HepG2 (cell line): ENCODE measurements around the gene SLC17A9. TPM values are rescaled to one million over a fixed set of nuclear protein-coding genes. Genes with fewer than 3 reads are reported as not detected.

Experiments
- CEBPG ChIP-seq: IDR thresholded peaks from 2 replicates; pipeline ENCODE4 v1.6.1; 2016
- CENPX ChIP-seq: sonication (generic); formaldehyde crosslinking; IDR thresholded peaks from 2 replicates; pipeline ENCODE4 v1.9.0; 2021; ENCODE audit warnings: mild to moderate bottlenecking, missing genetic modification reagents, moderate library complexity
- ETV6 ChIP-seq: sonication (generic); formaldehyde crosslinking; conservative IDR thresholded peaks from 2 replicates; pipeline ENCODE4 v1.4.0; 2020; ENCODE audit warnings: missing genetic modification reagents
- JUNB ChIP-seq: sonication (generic); formaldehyde crosslinking; IDR thresholded peaks from 2 replicates; pipeline ENCODE4 v1.8.0; 2022; ENCODE audit warnings: missing genetic modification reagents, mild to moderate bottlenecking, borderline replicate concordance
- KMT2B ChIP-seq: IDR thresholded peaks from 2 replicates; pipeline ENCODE4 v1.6.1; 2016; ENCODE audit warnings: missing genetic modification reagents, missing compliant biosample characterization
- POGZ ChIP-seq: sonication (generic); formaldehyde crosslinking; IDR thresholded peaks from 2 replicates; pipeline ENCODE4 v1.4.0; 2020; ENCODE audit warnings: mild to moderate bottlenecking, missing genetic modification reagents
- SOX6 ChIP-seq, 2 experiments: fragments of 450-650 bp in 1 of 2; sonication (generic) in 1 of 2; formaldehyde crosslinking in 1 of 2; IDR thresholded peaks; 2 replicates each; pipeline versions ENCODE4 v1.4.0 to v1.6.1; 2017 to 2020; ENCODE audit warnings: antibody characterized with exemption in 1 of 2, mild to moderate bottlenecking in 1 of 2, missing genetic modification reagents in 1 of 2
- TARDBP ChIP-seq: sonication (generic); formaldehyde crosslinking; IDR thresholded peaks from 2 replicates; pipeline ENCODE4 v1.8.0; 2022; ENCODE audit warnings: mild to moderate bottlenecking, missing genetic modification reagents
- ZNF567 ChIP-seq: sonication (generic); formaldehyde crosslinking; IDR thresholded peaks from 2 replicates; pipeline ENCODE4 v1.8.1; 2023; ENCODE audit warnings: mild to moderate bottlenecking, missing genetic modification reagents, borderline replicate concordance
- ZNF569 ChIP-seq: sonication (generic); formaldehyde crosslinking; IDR thresholded peaks from 2 replicates; pipeline ENCODE4 v1.5.0; 2020; ENCODE audit warnings: mild to moderate bottlenecking, missing genetic modification reagents, moderate library complexity, borderline replicate concordance
- ZSCAN25 ChIP-seq: sonication (generic); formaldehyde crosslinking; IDR thresholded peaks from 2 replicates; pipeline ENCODE4 v1.8.0; 2022; ENCODE audit warnings: mild to moderate bottlenecking, missing genetic modification reagents
- polyA plus RNA-seq, 8 experiments: library from polyadenylated mRNA; depleted of rRNA in 3 of 8; stranded (reverse) in 7 of 8; unstranded in 1 of 8; fragments of >200 nt; fragmentation: Illumina TruSeq in 4 of 8; extraction: Trizol in 4 of 8; gene quantifications; 2 replicates each; pipeline versions ENCODE4 v1.2.1 to v1.2.3, GENCODE V29; 2011 to 2016; ENCODE audit warnings: low read depth in 4 of 8, missing spikeins in 1 of 8, mixed read lengths in 1 of 8; ENCODE audit not compliant: insufficient read depth in 1 of 8
- total RNA-seq, 5 experiments: library from RNA; depleted of rRNA; stranded (reverse); fragments of >200 nt; fragmentation: Illumina TruSeq; extraction: Trizol; gene quantifications; 2 replicates each; pipeline ENCODE4 v1.2.3, GENCODE V29; 2016; ENCODE audit warnings: low read depth in 1 of 5
- TF ChIP-seq, protein P1 (sequence below): sonication (generic); formaldehyde crosslinking; IDR thresholded peaks from 2 replicates; pipeline ENCODE4 v1.5.0; 2020; ENCODE audit warnings: mild to moderate bottlenecking, missing genetic modification reagents, borderline replicate concordance
- TF ChIP-seq, protein P2 (sequence below): sonication (generic); formaldehyde crosslinking; IDR thresholded peaks from 2 replicates; pipeline ENCODE4 v1.4.0; 2020; ENCODE audit warnings: missing genetic modification reagents
- TF ChIP-seq, protein P3 (sequence below): sonication (generic); formaldehyde crosslinking; IDR thresholded peaks from 2 replicates; pipeline ENCODE4 v1.4.0; 2020; ENCODE audit warnings: missing genetic modification reagents

Gene SLC17A9
- total and polyA plus RNA-seq, 2 of the 13 experiments (the other 11 are each of a cell fraction or from before 2014, with no cell fraction given): 110 to 191 TPM

DNA sequence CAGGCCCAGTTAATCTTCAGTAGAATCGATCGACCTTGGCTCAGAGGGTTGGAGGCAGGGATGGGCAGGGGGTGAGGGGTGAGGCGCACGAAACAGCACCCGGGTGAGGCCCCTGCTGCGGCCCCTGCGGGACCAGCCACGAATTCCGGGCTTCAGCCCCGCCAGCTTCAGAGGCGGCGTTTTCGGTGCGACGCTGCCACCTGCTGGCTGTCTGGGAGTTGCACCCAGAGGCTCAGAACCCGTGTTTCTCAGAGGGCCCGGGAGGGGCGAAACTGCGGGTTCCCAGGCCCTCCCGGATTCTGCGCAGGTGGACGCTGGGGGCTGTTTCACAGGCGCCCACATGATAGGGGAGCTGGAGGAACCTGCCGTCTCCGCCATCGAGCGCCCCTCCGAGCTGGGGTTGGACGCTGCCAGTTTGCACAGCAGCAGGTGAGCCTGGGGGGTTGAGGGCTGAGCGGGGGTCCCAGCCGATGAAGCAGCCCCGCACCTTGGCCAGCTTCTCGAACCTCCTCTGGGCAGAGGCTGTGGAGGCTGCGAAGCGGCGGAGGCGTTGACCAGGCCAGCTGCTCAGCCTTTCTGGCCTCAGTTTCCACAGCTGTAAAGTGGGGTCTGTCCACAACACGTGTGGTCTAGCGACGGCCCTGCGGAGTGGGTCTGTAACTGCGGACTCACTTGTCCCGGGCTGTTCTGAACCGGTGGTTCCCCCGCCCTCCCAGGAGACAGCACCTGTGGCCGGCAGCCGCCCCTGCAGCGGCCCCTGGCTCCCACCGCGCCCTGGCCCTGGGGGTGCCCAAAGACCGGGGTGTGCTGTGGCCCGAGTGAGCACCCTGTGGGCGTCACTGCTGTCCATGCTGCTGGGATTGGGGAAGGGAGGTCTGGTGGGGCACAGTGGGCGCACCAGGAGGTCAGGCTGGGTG is 56.8 kb downstream of the SLC17A9 start (continued):
- TF ChIP-seq, protein P1, sequence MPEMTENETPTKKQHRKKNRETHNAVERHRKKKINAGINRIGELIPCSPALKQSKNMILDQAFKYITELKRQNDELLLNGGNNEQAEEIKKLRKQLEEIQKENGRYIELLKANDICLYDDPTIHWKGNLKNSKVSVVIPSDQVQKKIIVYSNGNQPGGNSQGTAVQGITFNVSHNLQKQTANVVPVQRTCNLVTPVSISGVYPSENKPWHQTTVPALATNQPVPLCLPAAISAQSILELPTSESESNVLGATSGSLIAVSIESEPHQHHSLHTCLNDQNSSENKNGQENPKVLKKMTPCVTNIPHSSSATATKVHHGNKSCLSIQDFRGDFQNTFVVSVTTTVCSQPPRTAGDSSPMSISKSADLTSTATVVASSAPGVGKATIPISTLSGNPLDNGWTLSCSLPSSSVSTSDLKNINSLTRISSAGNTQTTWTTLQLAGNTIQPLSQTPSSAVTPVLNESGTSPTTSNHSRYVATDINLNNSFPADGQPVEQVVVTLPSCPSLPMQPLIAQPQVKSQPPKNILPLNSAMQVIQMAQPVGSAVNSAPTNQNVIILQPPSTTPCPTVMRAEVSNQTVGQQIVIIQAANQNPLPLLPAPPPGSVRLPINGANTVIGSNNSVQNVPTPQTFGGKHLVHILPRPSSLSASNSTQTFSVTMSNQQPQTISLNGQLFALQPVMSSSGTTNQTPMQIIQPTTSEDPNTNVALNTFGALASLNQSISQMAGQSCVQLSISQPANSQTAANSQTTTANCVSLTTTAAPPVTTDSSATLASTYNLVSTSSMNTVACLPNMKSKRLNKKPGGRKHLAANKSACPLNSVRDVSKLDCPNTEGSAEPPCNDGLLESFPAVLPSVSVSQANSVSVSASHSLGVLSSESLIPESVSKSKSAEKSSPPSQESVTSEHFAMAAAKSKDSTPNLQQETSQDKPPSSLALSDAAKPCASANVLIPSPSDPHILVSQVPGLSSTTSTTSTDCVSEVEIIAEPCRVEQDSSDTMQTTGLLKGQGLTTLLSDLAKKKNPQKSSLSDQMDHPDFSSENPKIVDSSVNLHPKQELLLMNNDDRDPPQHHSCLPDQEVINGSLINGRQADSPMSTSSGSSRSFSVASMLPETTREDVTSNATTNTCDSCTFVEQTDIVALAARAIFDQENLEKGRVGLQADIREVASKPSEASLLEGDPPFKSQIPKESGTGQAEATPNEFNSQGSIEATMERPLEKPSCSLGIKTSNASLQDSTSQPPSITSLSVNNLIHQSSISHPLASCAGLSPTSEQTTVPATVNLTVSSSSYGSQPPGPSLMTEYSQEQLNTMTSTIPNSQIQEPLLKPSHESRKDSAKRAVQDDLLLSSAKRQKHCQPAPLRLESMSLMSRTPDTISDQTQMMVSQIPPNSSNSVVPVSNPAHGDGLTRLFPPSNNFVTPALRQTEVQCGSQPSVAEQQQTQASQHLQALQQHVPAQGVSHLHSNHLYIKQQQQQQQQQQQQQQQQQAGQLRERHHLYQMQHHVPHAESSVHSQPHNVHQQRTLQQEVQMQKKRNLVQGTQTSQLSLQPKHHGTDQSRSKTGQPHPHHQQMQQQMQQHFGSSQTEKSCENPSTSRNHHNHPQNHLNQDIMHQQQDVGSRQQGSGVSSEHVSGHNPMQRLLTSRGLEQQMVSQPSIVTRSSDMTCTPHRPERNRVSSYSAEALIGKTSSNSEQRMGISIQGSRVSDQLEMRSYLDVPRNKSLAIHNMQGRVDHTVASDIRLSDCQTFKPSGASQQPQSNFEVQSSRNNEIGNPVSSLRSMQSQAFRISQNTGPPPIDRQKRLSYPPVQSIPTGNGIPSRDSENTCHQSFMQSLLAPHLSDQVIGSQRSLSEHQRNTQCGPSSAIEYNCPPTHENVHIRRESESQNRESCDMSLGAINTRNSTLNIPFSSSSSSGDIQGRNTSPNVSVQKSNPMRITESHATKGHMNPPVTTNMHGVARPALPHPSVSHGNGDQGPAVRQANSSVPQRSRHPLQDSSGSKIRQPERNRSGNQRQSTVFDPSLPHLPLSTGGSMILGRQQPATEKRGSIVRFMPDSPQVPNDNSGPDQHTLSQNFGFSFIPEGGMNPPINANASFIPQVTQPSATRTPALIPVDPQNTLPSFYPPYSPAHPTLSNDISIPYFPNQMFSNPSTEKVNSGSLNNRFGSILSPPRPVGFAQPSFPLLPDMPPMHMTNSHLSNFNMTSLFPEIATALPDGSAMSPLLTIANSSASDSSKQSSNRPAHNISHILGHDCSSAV: no peak
- TF ChIP-seq, protein P2, sequence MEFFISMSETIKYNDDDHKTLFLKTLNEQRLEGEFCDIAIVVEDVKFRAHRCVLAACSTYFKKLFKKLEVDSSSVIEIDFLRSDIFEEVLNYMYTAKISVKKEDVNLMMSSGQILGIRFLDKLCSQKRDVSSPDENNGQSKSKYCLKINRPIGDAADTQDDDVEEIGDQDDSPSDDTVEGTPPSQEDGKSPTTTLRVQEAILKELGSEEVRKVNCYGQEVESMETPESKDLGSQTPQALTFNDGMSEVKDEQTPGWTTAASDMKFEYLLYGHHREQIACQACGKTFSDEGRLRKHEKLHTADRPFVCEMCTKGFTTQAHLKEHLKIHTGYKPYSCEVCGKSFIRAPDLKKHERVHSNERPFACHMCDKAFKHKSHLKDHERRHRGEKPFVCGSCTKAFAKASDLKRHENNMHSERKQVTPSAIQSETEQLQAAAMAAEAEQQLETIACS (CRISPR knock-in tag): 0 out of 2 replicates have a peak, but pooled peaks have one; percentile 26
- TF ChIP-seq, protein P3, sequence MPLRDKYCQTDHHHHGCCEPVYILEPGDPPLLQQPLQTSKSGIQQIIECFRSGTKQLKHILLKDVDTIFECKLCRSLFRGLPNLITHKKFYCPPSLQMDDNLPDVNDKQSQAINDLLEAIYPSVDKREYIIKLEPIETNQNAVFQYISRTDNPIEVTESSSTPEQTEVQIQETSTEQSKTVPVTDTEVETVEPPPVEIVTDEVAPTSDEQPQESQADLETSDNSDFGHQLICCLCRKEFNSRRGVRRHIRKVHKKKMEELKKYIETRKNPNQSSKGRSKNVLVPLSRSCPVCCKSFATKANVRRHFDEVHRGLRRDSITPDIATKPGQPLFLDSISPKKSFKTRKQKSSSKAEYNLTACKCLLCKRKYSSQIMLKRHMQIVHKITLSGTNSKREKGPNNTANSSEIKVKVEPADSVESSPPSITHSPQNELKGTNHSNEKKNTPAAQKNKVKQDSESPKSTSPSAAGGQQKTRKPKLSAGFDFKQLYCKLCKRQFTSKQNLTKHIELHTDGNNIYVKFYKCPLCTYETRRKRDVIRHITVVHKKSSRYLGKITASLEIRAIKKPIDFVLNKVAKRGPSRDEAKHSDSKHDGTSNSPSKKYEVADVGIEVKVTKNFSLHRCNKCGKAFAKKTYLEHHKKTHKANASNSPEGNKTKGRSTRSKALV: peak; percentile 91
- TF ChIP-seq ZNF567 (CRISPR knock-in tag): no peak
- no peak for TF ChIP-seq SOX6 (IDR thresholded peaks at IDR 0.05)
- peak; percentile 49; the same call in 1 of the 2 replicates for TF ChIP-seq SOX6 (CRISPR knock-in tag; IDR thresholded peaks at IDR 0.05)
- TF ChIP-seq CENPX (CRISPR knock-in tag): no peak
- peak; percentile 20; the same call in 1 of the 2 replicates for TF ChIP-seq ETV6 (CRISPR knock-in tag)
- TF ChIP-seq CEBPG (CRISPR knock-in tag): no peak; the same call in 1 of the 2 replicates
- TF ChIP-seq ZSCAN25: peak; percentile 68; the same call in 1 of the 2 replicates
- peak; percentile 14; the same call in 1 of the 2 replicates for TF ChIP-seq POGZ
- TF ChIP-seq ZNF569 (CRISPR knock-in tag): no peak
- TF ChIP-seq JUNB (CRISPR knock-in tag): no peak
- no peak for TF ChIP-seq KMT2B (CRISPR knock-in tag)
- no peak for TF ChIP-seq TARDBP (CRISPR knock-in tag)
